Liver (tissue), 9 donors: ENCODE results near the gene FBXL4. TPM values are rescaled to one million over a fixed set of nuclear protein-coding genes. Genes with fewer than 3 reads are reported as not detected.
A peak's percentile ranks its signal among the peaks of the same experiment; 100 is the strongest.

Source experiments
- DNase-seq: peaks from one replicate; pipeline ENCODE4 v3.0.0-alpha.2; 2017; ENCODE audit warnings: low spot score
- H3K27ac ChIP-seq, 2 donors: one replicate each; pipeline ENCODE4 v1.7.0; 2013; ENCODE audit warnings: inconsistent platforms in 2 of 2, low read length in 2 of 2, control low read depth in 1 of 2, low read depth in 1 of 2, mild to moderate bottlenecking in 1 of 2
- H3K27me3 ChIP-seq, 4 donors: one replicate each; pipeline versions ENCODE4 v1.6.1 to v1.7.0; 2013; ENCODE audit warnings: low read length in 3 of 4, inconsistent platforms in 1 of 4, mild to moderate bottlenecking in 1 of 4, moderate library complexity in 1 of 4; ENCODE audit not compliant: control insufficient read depth in 4 of 4, insufficient read depth in 4 of 4
- H3K36me3 ChIP-seq, 4 donors: one replicate each; pipeline versions ENCODE4 v1.6.1 to v1.7.0; 2013; ENCODE audit warnings: low read length in 3 of 4, mild to moderate bottlenecking in 3 of 4, low read depth in 1 of 4, moderate library complexity in 1 of 4; ENCODE audit not compliant: control insufficient read depth in 4 of 4, insufficient read depth in 3 of 4
- H3K4me1 ChIP-seq, 4 donors: one replicate each; pipeline versions ENCODE4 v1.6.1 to v1.7.0; 2013; ENCODE audit warnings: low read length in 3 of 4, mild to moderate bottlenecking in 3 of 4, moderate library complexity in 1 of 4; ENCODE audit not compliant: control insufficient read depth in 4 of 4, insufficient read depth in 4 of 4
- H3K4me3 ChIP-seq, 3 donors: one replicate each; pipeline versions ENCODE4 v1.6.1 to v1.7.0; 2013; ENCODE audit warnings: low read length in 3 of 3, control low read depth in 1 of 3, low read depth in 1 of 3, mild to moderate bottlenecking in 1 of 3
- H3K9ac ChIP-seq, 2 donors: one replicate each; pipeline ENCODE4 v1.7.0; 2013; ENCODE audit warnings: low read length in 2 of 2, mild to moderate bottlenecking in 2 of 2, moderate library complexity in 2 of 2, control low read depth in 1 of 2, low read depth in 1 of 2
- H3K9me3 ChIP-seq, 4 donors: one replicate each; pipeline versions ENCODE4 v1.6.1 to v1.7.0; 2013; ENCODE audit warnings: low read length in 3 of 4; ENCODE audit not compliant: control insufficient read depth in 4 of 4
- EGR1 ChIP-seq, 2 donors: IDR thresholded peaks; 2 replicates each; pipeline ENCODE4 v1.6.1; 2016 to 2018; ENCODE audit warnings: antibody characterized with exemption in 2 of 2, low read depth in 2 of 2
- FOXA1 ChIP-seq: IDR thresholded peaks from 2 replicates; pipeline ENCODE4 v1.6.1; 2016; ENCODE audit warnings: antibody characterized with exemption
- FOXA2 ChIP-seq: IDR thresholded peaks from 2 replicates; pipeline ENCODE4 v1.6.1; 2016; ENCODE audit warnings: antibody characterized with exemption
- GABPA ChIP-seq, 2 donors: IDR thresholded peaks in 1 of 2; conservative IDR thresholded peaks in 1 of 2; 2 replicates each; pipeline ENCODE4 v1.6.1; 2016; ENCODE audit warnings: antibody characterized with exemption in 2 of 2, mild to moderate bottlenecking in 1 of 2, moderate library complexity in 1 of 2
- HNF4A ChIP-seq, 2 donors: conservative IDR thresholded peaks; 2 replicates each; pipeline ENCODE4 v1.6.1; 2016; ENCODE audit warnings: antibody characterized with exemption in 2 of 2, mild to moderate bottlenecking in 2 of 2
- JUND ChIP-seq, 2 donors: IDR thresholded peaks; 2 replicates each; pipeline ENCODE4 v1.6.1; 2016; ENCODE audit warnings: antibody characterized with exemption in 2 of 2
- RAD21 ChIP-seq, 2 donors: IDR thresholded peaks; 2 replicates each; pipeline ENCODE4 v1.6.1; 2016; ENCODE audit warnings: antibody characterized with exemption in 2 of 2, mild to moderate bottlenecking in 2 of 2
- RXRA ChIP-seq, 2 donors: IDR thresholded peaks; 2 replicates each; pipeline ENCODE4 v1.6.1; 2017 to 2018; ENCODE audit warnings: antibody characterized with exemption in 2 of 2, mild to moderate bottlenecking in 1 of 2
- SP1 ChIP-seq: IDR thresholded peaks from 2 replicates; pipeline ENCODE4 v1.6.1; 2018; ENCODE audit warnings: antibody characterized with exemption, mild to moderate bottlenecking
- TAF1 ChIP-seq: conservative IDR thresholded peaks from 2 replicates; pipeline ENCODE4 v1.6.1; 2016; ENCODE audit warnings: antibody characterized with exemption, mild to moderate bottlenecking
- YY1 ChIP-seq: IDR thresholded peaks from 2 replicates; pipeline ENCODE4 v1.6.1; 2016; ENCODE audit warnings: antibody characterized with exemption, mild to moderate bottlenecking
- WGBS: extraction: QIAGEN DNeasy Blood & Tissue Kit; methylation state at CpG from one replicate; pipeline ENCODE4 v1.1.7; 2013; 5-methylcytosine and 5-hydroxymethylcytosine counted together
- polyA plus RNA-seq, 2 donors: library from polyadenylated mRNA; stranded (reverse) in 1 of 2; unstranded in 1 of 2; fragments of 200-250 nt in 1 of 2; fragments of >200 nt in 1 of 2; fragmentation: Nextera tagmentation in 1 of 2; extraction: Ambion mirVana in 1 of 2; gene quantifications; one replicate each; pipeline versions ENCODE4 v1.2.1 to v1.2.3, GENCODE V29; 2013 to 2015
- total RNA-seq, 2 donors: library from RNA; depleted of rRNA; stranded (reverse); fragments of >200 nt; gene quantifications; one replicate each; pipeline ENCODE4 v1.2.3, GENCODE V29; 2014
- TF ChIP-seq, protein P1 (sequence below): IDR thresholded peaks from 2 replicates; pipeline ENCODE4 v1.6.1; 2016; ENCODE audit warnings: antibody characterized with exemption
- TF ChIP-seq, protein P2 (sequence below): IDR thresholded peaks from 2 replicates; pipeline ENCODE4 v1.6.1; 2016; ENCODE audit warnings: antibody characterized with exemption, mild to moderate bottlenecking
- TF ChIP-seq, protein P3 (sequence below): fragments of 150-350 bp; IDR thresholded peaks from 2 replicates; pipeline ENCODE4 v1.5.1; 2017; ENCODE audit warnings: improper control_type of control experiment, low read depth, low read length; ENCODE audit not compliant: missing input control
- TF ChIP-seq, protein P4 (sequence below): IDR thresholded peaks from 2 replicates; pipeline ENCODE4 v1.6.1; 2016; ENCODE audit warnings: antibody characterized with exemption
- donor health status: healthy.
- donor health status: healthy.
- donor health status: healthy.
- donor health status: healthy.
- donor health status: healthy.

The FBXL4 gene
- total and polyA plus RNA-seq, 4 donors, result 4.1 to 18.8 (median 14.0) TPM

DNA sequence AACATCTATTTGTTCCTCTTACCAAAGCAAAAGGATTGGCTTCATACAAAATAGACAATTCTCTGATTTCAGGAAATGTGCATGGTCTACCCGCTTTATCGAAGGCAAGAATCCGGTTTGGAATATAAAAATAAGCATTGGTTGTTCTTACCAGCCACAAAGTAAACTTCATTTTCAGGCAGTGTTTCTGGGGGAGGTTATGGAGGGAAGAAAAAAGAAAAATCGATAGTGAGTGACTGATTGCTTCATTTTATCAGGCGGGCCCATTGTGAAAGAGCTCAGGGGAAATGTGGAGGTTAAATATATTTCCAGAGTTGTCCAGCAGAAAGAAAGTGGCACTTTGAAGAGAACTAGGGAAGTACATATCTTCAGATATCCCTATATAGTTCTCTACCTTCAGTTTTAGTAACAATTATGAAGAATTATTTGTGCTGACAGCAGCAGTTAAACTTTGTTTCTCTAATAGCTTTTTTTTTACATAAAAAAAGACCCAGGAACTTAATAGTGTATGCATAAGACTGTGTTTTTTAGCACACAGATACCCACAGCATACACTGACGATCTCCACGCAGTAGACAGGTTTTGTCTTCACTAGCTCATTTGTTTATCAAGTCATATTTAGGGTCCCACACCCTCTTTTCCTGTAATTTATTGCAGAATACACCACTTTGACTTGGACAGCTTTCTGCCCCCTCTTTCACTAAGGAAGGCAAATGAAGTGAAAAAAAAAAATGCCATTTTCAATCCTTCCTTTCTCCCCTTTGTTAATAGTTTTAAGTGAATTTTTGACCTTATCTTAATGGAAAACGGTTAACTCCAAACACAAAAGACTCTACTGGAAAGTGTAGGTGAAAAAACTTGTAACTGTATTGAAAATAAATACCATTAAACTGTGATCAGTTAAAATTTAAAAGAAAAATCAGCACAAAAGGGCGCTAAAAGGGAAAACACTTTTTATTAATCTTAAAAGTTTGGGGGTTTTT, 110.5 kb downstream of the FBXL4 start:
- WGBS, result 16% methylated on average over 9 of the region's 9 CpGs
- Histone ChIP-seq H3K36me3 (no peaks in the 10 kb centered on the region), H3K27ac (no peak overlapping the region), H3K4me3 (no peak overlapping the region), H3K4me1 (peaks cover 21 to 40% (median 33%) of the 10 kb centered on the region in 4 donors), H3K27me3 (peaks cover 0 to 37% (median 19%) of the 10 kb centered on the region in 4 donors), H3K9ac (no peak overlapping the region), H3K9me3 (peaks cover 0 to 2% (median 0%) of the 10 kb centered on the region in 4 donors)
- no peak for TF ChIP-seq JUND (IDR thresholded peaks at IDR 0.05)
- no peak for TF ChIP-seq EGR1 (IDR thresholded peaks at IDR 0.05; ENCODE audit: low read depth in 2 of 2)
- TF ChIP-seq, protein P1, sequence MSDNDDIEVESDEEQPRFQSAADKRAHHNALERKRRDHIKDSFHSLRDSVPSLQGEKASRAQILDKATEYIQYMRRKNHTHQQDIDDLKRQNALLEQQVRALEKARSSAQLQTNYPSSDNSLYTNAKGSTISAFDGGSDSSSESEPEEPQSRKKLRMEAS, result no peak
- TF ChIP-seq YY1, result peak; percentile 33
- TF ChIP-seq, protein P2, sequence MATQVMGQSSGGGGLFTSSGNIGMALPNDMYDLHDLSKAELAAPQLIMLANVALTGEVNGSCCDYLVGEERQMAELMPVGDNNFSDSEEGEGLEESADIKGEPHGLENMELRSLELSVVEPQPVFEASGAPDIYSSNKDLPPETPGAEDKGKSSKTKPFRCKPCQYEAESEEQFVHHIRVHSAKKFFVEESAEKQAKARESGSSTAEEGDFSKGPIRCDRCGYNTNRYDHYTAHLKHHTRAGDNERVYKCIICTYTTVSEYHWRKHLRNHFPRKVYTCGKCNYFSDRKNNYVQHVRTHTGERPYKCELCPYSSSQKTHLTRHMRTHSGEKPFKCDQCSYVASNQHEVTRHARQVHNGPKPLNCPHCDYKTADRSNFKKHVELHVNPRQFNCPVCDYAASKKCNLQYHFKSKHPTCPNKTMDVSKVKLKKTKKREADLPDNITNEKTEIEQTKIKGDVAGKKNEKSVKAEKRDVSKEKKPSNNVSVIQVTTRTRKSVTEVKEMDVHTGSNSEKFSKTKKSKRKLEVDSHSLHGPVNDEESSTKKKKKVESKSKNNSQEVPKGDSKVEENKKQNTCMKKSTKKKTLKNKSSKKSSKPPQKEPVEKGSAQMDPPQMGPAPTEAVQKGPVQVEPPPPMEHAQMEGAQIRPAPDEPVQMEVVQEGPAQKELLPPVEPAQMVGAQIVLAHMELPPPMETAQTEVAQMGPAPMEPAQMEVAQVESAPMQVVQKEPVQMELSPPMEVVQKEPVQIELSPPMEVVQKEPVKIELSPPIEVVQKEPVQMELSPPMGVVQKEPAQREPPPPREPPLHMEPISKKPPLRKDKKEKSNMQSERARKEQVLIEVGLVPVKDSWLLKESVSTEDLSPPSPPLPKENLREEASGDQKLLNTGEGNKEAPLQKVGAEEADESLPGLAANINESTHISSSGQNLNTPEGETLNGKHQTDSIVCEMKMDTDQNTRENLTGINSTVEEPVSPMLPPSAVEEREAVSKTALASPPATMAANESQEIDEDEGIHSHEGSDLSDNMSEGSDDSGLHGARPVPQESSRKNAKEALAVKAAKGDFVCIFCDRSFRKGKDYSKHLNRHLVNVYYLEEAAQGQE, result no peak
- TF ChIP-seq RXRA (IDR thresholded peaks at IDR 0.05), result peak; percentile 28 to 38
- peak; percentile 14 for TF ChIP-seq FOXA2
- TF ChIP-seq, protein P3, sequence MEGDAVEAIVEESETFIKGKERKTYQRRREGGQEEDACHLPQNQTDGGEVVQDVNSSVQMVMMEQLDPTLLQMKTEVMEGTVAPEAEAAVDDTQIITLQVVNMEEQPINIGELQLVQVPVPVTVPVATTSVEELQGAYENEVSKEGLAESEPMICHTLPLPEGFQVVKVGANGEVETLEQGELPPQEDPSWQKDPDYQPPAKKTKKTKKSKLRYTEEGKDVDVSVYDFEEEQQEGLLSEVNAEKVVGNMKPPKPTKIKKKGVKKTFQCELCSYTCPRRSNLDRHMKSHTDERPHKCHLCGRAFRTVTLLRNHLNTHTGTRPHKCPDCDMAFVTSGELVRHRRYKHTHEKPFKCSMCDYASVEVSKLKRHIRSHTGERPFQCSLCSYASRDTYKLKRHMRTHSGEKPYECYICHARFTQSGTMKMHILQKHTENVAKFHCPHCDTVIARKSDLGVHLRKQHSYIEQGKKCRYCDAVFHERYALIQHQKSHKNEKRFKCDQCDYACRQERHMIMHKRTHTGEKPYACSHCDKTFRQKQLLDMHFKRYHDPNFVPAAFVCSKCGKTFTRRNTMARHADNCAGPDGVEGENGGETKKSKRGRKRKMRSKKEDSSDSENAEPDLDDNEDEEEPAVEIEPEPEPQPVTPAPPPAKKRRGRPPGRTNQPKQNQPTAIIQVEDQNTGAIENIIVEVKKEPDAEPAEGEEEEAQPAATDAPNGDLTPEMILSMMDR, result no peak
- peak in 1 of 2 donors; percentile 17 for TF ChIP-seq RAD21 (IDR thresholded peaks at IDR 0.05)
- no peak for TF ChIP-seq GABPA (IDR thresholded peaks at IDR 0.05 in 1 of 2, conservative IDR thresholded peaks at IDR 0.05 in 1 of 2)
- TF ChIP-seq HNF4A (conservative IDR thresholded peaks at IDR 0.05), result peak; percentile 21 to 22
- no peak for DNase-seq

DNA sequence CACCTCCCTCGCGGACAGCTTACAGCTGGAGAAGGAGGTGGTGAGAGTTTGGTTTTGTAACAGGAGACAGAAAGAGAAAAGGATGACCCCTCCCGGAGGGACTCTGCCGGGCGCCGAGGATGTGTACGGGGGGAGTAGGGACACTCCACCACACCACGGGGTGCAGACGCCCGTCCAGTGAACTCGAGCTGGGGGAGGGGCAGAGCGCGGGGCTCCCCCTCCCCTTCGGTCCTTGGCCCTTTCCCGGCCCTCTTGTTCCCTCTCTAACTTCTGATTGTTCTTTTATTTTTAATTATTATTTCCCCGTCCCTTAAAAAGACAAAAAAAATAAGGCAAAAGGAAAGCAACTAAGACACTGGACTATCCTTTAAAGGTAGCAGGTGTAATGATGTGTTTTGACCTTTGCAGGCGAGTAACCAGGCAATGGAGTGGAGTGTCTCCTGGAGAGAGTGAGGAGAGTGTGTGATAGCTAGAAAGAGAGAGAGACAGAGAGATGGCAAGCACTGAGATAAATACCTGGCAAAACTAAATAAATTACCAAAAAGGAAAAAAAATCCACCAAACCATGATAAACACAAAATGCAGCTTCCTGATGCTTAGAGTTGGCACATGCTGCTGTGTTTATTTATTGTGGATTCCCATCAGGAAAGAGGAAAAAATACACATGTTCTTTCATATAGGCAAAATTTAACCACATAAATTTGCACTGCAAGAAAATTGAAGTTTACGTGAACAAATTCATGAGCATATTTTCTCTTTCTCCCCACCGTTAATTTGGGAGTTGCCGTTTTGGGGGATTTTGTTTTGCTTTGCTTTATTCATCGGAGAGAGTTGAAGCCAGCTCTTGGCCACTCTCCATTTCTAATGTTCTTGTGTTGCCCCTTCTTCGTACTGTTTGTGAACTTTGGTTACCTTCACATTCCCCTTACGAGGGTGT, 111.5 kb downstream of the FBXL4 start:
- H3K27me3 ChIP-seq, result peaks cover 0 to 35% (median 20%) of the 10 kb centered on the region in 4 donors
- no peak for DNase-seq
- no peak overlapping the region for H3K9ac ChIP-seq
- H3K9me3 ChIP-seq, result peaks cover 0 to 2% (median 0%) of the 10 kb centered on the region in 4 donors
- WGBS, result 6% methylated on average over 23 of the region's 23 CpGs
- H3K36me3 ChIP-seq, result no peaks in the 10 kb centered on the region
- H3K27ac ChIP-seq, result no peak overlapping the region
- peak overlapping the region in 1 of 3 donors; percentile 63 for H3K4me3 ChIP-seq
- H3K4me1 ChIP-seq, result peaks cover 27 to 43% (median 38%) of the 10 kb centered on the region in 4 donors
- TF ChIP-seq TAF1, result no peak
- TF ChIP-seq, protein P2, result no peak
- TF ChIP-seq RXRA (IDR thresholded peaks at IDR 0.05), result no peak
- TF ChIP-seq RAD21 (IDR thresholded peaks at IDR 0.05), result no peak
- no peak for TF ChIP-seq EGR1 (IDR thresholded peaks at IDR 0.05; ENCODE audit: low read depth in 2 of 2)
- TF ChIP-seq, protein P4, sequence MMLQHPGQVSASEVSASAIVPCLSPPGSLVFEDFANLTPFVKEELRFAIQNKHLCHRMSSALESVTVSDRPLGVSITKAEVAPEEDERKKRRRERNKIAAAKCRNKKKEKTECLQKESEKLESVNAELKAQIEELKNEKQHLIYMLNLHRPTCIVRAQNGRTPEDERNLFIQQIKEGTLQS, result no peak
- no peak for TF ChIP-seq SP1
- no peak for TF ChIP-seq FOXA1
- TF ChIP-seq, protein P1, result no peak
- no peak for TF ChIP-seq YY1
